ENCODE measurements around the gene APC.
"Not testable (repeated sequence)": the region's sequence is repeated elsewhere in the genome, so short reads cannot be mapped to it uniquely, and the experiment has no call there.

Gene APC

GRCh38 chr5:112860571-112860928, 122.9 kb downstream of the APC start:
- not testable (repeated sequence) for DNase-seq (ENCODE audit: low read depth)

GRCh38 chr5:112860929-112861637, 123.4 kb downstream of the APC start, which contains the start of gene SRP19:
SRP19 (plus strand) TSS chr5:112861287; CDS start chr5:112861377, 90 bp downstream.
- DNase-seq (ENCODE audit: low read depth): peak; percentile 80

- no peak for DNase-seq (ENCODE audit: low read depth)
Observed at GRCh38 chr5:112861638-112861985, 123.9 kb downstream of the APC start.

- no peak for DNase-seq (ENCODE audit: low read depth)
Observed at GRCh38 chr5:112862085-112862484, 124.4 kb downstream of the APC start.

- no peak for DNase-seq (ENCODE audit: low read depth)
Observed at GRCh38 chr5:112863549-112863948, 125.9 kb downstream of the APC start.

- DNase-seq (ENCODE audit: low read depth): no peak
Observed at GRCh38 chr5:112865128-112865527, 127.4 kb downstream of the APC start.

- no peak for DNase-seq (ENCODE audit: low read depth)
Observed at GRCh38 chr5:112866739-112867138, 129.1 kb downstream of the APC start.

- DNase-seq (ENCODE audit: low read depth): no peak
Observed at GRCh38 chr5:112867411-112867810, 129.7 kb downstream of the APC start.

- no peak for DNase-seq (ENCODE audit: low read depth)
Observed at GRCh38 chr5:112869948-112870347, 132.3 kb downstream of the APC start.

- no peak for DNase-seq (ENCODE audit: low read depth)
Observed at GRCh38 chr5:112870966-112871365, 133.3 kb downstream of the APC start.

GRCh38 chr5:112876362-112876761, 138.7 kb downstream of the APC start:
- no peak for DNase-seq (ENCODE audit: low read depth)

- no peak for DNase-seq (ENCODE audit: low read depth)
Observed at GRCh38 chr5:112878101-112878500, 140.4 kb downstream of the APC start.

GRCh38 chr5:112878760-112879159, 141.1 kb downstream of the APC start:
- peak; percentile 13 for DNase-seq (ENCODE audit: low read depth)

GRCh38 chr5:112880219-112880964, 142.7 kb downstream of the APC start:
- no peak for DNase-seq (ENCODE audit: low read depth)

GRCh38 chr5:112883192-112883591, 145.5 kb downstream of the APC start:
- no peak for DNase-seq (ENCODE audit: low read depth)

GRCh38 chr5:112885001-112885400, 147.3 kb downstream of the APC start:
- no peak for DNase-seq (ENCODE audit: low read depth)

GRCh38 chr5:112886975-112887374, 149.3 kb downstream of the APC start:
- no peak for DNase-seq (ENCODE audit: low read depth)

GRCh38 chr5:112892066-112892465, 154.4 kb downstream of the APC start:
- not testable (repeated sequence) for DNase-seq (ENCODE audit: low read depth)

- DNase-seq (ENCODE audit: low read depth): no peak
Observed at GRCh38 chr5:112892776-112893175, 155.1 kb downstream of the APC start.

- no peak for DNase-seq (ENCODE audit: low read depth)
Observed at GRCh38 chr5:112895682-112896081, 158.0 kb downstream of the APC start.
